IPS-NIHi7 (cell line): ENCODE results near the gene SRMS.

ENCODE experiments used
- DNase-seq: peaks from one replicate; pipeline ENCODE4 v3.0.0; 2012; ENCODE audit warnings: mixed read lengths; ENCODE audit errors: extremely low spot score

Gene SRMS

DNA sequence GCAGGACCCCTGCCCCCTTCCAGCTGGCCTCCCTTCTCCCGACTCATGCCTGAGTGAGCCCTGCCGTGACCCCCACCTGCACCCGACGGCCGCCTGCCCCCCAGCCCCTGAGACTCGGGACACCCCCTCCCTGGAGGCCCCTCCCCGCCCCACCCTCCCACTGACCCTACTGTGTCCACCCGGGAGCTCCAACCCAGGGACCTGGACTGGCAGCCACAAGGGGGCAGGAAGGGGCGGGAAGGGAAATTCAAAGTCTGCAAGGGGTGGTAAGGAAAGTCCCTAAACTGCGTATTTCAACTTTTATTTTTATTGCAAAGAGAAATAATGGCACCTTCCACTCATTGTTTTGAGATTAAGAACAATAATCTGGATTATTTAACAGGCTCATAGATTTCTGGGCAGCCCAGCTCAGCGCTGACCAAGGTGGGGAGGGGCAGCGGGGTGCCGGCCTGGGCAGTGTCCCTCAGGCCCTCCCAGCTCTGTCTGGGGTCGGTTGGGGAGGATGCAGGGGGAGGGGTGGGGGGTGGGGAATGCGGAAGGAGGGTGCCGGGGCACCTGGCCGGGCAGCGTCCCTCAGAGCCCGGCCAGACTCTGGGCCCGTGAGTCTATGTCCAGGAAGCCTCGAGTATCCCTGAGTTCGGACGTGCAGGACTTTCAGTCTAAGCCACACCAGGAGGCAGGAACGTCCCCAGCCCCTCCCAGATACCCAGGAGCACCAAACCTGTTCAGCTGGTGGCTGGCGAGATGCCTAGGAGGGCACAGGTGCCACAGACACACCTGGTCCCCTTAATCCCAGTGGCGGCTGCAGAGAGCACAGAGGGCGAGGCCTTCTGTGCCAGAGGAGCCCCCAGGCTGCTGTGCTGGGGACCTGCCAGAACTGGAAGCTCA lies 9.1 kb downstream of the SRMS start:
- no peak for DNase-seq

DNA sequence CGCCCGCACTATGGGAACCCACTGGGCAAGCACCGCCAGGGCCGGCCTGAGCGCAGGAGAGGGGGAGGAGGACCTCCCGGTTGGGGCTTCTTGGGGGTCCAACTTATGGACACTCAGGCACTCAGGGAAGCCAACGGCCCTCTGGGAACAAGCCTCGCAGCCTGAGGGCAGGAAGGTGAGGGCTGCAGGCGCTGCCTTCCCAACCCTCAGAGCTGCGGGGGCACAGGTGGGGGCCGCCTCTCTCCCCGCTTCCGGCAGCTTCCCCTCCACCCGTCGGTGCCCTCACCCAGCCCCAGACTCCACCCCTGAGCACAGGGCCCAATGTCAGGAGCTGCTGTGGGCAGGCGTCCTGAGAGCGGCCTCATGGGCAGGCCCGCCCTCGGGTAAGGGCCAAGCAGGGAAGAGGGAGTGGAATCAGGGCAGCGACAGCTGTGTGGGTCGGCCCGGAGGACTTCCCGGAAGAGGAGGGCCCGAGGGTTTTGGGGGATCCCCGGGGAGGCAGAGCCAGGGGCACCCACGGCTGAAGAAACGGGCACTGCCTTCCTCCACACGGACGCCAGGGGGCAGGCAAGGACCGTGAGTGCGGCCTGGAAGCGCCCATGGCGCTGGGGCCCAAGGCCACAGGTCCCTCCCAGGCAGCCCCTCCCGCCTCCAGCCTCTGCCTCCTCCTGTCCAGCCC lies 9.9 kb downstream of the SRMS start:
- peak; percentile 97 for DNase-seq

DNA sequence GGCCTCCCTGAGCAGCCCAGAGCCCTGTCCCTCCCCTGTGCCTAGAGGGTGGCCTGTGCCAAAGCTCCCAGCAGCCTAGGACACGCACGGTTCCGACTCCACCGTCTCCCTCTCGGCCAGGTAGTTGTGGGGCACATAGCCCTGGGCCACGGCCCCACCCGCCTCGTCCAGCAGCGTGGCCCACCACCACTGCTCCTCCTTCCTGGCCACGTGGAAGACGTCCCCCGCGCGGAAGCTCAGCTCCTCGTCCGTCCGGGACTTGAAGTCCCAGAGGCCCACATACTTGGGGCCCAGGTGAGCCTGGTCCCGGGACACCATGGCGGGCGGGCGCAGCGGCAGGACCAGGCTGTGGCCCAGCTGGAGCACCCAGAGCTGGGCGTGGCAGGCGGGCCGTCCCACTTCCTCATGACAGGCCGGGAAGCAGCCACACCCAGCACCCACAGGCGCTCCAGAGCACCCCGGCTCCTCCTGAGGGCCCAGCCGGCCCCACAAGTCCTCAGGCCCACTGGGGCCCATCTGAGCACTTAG lies 10.5 kb downstream of the SRMS start, which contains the start of gene PTK6:
Gene PTK6 (minus strand): TSS at position 380 of the 528 bp plus-strand sequence. CDS start 62 bp downstream, at position 318.
- no peak for DNase-seq

DNA sequence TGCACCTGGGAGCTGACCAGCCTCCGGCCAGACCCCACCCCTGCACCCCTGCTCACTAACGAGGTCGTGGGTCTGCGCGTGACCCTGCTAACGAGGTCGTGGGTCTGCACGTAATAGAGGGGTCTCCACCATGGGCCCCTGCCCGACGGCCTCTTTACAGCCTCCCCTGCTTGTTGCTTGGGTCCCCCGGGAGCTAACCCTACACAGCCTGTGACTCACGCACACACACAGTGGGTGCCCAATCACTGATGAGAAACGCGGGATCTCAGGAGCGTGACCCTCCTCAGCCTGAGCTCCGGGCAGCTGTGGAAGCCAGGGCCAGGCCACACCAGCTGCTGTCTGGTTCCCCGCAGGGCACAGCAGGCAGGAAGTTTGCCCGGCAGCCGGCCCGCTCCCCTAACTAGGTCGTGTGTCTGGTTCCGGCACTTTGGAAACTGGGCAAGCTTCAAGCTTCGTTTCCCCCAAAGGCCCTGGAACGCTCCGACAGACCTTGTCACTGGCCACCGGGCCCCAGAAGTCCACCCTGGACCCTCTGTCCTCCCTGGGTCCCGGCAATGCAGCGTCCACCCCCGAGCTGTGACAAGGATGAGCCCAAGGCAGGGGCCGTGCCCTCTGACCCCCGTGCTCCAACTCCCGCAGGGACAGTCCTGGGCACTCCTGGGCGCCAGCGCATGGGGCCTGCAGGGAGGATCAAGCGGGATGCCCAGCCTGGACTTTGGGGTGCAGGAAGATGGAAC lies 11.1 kb downstream of the SRMS start:
- DNase-seq = no peak

DNA sequence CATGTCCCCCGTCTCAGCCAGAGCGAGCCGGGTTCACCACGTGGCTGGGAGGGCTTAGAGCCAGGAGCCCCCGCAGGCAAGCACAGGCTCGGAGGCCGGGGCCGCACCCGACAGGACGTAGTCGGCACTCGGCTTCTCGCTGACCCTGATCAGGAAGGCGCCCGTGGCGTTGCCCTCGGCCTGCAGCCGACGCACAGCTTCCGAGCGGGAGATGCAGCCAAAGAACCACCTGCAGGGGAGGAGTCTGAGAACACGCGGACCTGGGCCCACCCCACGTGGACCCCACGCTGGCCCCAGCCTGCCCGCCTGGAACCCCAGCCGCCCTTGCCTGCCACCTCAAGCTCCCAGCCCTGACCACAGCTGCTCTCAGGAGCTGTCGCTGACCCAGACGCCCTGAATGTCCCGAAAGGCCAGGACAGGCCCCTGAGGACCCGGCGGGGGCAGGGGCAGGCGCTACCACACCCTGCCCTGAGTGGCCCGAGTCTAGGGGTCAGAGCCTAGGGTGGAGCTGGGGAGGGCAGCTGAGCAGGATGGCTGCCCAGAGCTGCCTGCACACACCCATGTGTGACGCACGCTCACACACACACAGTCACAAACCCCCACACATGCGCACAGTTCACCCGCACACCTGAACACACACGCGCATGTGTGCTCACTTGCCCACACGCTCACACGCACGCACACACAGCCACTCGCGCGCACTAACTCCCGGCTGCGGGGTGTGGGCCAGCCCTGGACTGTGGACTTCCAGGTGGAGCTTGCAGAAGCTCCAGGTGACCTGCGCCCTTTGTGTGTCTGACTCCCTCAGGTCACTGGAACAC lies 12.5 kb downstream of the SRMS start:
- no peak for DNase-seq

DNA sequence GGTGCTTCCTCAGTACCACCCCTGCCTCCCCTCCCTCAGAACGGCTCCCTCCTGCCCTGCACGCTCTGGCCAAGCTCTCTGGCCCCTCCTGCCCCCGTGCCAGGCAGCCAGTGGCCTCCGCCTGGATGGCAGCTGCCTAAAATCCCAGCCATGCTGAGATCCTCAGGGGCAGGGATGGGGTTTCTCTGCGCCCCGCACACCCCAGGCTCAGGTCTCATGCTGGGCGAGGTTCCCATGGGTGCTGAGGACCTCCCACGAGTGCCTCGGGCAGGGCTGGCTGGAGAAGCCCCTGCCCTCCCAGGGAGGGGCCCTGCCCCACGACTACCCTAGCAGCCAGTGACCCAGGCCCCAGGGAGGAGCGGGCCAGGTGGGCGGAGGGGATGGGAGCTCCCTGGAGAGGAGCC lies 13.1 kb downstream of the SRMS start:
- no peak for DNase-seq

DNA sequence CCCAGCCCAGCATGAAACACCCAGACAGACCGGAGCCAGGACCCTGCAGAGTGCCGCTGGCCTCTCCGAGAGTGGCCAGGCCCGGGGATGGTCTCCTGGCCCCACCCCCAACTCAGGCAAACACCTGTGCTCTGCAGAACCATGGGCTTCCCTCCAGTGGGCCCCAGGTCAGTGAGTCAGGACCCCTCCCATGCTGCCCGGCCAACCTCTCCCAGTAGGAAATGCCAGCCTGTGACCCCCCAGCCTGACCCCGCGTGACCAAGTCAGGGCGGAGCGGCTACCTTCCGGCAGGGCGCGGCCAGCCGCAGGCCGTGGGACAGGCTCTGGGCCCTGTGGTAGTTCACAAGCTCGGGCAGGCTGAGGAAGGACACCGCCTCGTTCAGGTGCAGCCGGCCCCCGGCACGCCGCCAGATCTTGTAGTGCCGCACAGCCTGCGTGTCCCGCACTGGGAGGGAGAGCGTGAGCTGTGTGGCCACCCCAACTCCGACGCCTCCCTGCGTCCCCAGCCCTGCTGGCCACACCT lies 13.6 kb downstream of the SRMS start:
- no peak for DNase-seq

DNA sequence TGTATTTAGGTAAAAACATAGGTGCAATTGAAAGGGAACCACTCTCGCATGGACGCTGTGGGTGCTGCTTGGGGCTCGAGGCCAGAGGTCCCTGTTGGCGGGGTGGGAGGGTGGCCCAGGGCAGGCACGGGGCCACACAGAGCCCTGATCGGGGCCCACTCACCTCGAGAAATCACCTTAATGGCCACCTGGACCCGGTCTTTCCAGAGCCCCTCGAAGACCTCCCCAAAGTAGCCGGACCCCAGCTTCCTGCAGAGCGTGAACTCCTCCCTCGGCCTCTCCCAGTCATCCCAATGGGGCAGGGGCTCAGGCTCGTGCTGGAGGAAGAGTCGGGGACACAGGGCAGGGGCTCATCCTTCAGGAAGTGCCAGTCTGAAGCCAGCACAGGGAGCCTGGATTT lies 14.2 kb downstream of the SRMS start:
- DNase-seq = no peak

DNA sequence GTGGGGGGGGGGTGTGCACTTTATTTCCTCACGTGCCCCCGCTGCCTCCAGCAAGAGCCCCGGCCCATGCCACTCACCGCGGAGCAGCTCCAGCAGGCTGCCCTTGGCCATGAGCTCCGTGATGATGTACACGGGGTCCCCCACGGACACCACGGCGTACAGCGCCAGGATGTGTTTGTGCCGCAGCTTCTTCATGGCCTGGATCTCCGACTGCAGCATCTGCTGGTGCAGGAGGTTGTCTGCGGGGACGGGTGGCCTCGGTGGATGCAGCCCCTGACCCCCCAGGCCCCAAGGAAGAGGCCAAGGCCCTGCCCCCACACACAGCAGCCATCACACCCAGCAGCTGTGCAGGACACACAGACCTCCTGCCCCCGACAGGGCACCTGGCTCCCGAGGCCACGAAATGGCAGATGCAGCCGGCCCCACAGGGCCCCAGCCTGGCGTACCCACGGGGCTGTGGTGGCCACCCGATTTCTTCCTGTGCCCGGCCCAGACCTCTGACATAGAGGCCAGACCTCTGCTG lies 15.0 kb downstream of the SRMS start:
- no peak for DNase-seq

DNA sequence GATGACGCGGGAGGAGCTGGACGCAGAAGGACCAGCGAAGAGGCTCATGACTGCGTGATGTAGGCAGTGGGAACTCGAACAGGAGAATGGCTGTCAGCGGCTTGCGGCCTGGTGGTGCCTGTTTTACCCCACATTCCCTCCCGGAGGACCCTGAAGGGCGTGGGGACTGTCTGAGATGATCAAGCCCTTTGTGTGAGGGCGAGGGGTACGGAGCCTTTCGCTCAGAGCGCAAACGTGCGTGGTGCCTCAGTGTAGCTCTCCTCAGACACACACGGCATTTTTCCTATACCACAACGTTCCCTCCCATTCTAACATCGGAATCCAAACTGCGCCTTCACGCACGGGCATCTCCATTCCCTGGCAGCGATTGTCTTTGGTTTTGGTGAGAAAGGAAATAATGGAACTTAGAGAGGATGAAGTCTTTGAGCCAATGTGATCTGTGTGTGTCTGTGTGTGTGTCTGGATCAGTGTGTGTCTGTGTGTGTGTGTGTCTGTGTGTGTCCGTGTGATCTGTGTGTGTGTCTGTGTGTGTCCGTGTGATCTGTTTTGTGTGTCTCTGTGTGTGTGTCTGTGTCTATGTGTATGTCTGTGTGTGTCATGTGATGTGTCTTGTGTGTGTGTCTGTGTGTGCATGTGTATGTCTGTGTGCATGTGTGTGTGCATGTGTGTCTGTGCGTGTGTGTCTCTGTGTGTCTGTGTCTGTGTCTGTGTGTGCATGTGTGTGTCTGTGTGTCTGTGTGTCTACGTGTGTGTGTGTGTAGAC lies 15.7 kb downstream of the SRMS start:
- no peak for DNase-seq

DNA sequence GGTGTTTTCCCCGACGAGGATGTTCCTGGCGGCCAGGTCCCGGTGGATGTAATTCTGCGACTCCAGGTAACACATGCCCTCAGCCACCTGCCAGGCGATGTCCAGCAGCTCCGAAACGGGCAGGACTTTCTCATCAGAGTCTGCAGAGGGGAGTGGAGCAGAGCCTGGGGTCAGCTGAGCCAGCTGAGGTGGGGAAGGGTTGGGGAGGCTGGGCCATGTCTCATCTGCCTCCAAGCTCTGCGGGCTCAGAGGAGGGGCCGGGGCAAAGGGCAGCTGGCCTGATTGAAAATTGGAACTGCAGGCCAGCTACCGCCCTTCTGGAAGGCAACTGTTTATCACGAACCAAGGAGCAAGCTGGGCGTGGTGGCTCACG lies 16.8 kb downstream of the SRMS start:
- DNase-seq = no peak

DNA sequence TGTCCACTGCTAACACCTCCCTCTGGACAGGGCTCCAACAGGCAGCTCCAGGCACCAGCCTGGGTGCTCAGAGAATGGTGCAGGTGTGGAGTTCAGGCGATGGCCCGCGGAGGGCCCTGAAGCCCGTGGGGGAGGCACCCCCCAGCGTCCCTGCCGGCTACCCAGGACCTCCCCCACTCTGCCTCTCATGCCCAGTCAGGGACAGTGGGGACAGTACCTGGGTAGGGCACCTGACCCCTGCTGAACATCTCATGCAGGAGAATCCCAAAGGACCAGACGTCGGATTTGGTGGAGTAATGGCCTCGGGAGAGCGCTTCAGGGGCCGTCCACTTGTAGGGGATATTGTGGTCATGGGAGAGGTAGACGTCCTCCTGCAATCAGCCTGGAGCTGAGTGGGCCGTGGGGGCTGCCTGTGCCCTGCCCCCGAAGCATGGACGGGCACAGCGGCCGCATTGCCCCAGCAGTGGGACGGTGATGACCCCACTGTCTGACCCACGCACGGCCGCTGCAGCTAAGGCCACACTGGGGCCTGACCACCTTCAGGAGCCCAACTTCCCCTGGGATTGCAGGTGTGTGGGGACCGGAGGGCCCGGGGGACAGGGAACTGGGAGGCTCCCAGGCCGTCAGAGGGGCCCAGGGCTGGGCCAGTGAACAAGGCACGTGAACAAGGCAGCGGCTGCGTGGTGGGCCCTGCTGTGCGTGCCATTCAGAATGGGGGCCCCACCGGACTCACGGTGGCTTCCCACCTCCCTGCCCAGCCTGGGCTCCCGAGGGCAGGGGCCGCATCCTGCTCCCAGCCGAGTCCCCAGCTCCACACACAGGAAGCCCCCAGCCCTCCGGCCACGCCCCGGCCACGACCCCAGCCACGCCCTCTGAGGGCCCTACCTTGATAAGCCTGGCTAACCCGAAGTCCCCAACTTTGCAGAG lies 17.4 kb downstream of the SRMS start:
- DNase-seq = no peak

DNA sequence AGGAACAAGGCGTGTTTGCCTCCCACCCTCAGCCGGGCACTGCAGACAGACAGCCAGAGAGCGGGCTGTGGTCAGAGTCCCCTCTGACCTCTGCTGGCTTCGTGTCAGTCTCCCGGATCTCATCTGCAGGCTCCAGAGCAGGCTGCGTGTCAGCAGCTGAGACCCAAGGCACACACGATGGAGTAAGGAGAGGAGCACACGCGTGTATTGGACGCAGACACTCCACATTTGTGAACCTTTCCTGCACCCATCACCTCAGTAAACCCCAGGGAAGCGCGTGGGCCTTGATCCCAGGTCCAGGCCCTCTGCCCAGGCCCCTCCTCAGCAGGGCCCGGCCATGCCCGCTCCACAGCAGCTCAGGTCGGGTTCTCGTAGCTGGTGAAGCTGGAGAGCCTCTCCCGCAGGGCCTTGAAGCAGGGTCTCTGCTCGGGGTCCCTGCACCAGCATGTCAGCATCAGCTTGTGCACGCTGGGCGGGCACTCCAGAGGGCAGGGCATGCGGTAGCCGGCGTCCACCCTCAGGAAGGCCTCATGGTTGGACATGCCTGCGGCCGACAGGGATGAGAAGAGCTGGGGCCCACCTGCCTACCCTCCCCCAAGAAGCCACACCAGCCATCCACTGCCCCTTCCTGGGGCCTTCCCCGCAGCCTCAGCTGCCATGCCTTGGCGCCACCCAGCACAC lies 18.2 kb downstream of the SRMS start:
- no peak for DNase-seq

DNA sequence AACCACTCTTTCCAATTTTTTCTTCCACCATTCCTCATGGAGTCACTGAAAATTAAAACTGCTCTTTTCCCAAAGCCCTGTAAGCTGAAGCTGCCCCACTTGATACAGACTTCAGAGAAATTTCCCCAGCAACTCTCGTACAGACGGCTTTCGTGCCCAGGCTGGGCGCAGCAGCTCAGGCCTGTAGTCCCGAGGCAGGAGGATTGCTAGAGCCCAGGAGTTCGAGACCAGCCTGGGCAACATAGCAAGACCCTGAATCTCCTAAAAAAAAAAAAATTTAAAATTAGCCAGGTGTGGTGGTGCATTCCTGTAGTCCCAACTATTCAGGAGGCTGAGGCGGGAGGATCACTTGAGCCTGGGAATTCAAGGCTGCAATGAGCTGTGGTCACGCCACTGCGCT lies 20.4 kb downstream of the SRMS start:
- DNase-seq = no peak

DNA sequence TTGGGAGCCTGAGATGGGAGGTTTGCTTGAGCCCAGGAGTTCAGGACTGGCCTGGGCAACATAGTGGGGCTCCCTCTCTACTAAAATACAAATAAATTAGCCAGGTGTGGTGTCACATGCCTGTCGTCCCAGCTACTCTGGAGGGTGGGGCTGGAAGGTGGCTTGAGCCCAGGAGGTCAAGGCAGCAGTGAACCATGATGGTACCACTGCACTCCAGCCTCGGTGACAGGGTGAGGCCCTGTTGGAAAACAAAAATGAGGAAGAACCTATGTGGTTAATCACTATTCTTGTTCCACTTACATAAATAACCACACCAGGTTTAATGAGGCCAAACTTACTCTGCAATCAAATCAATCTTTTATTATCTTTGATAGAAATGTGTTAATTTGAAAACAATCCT lies 21.6 kb downstream of the SRMS start:
- no peak for DNase-seq

DNA sequence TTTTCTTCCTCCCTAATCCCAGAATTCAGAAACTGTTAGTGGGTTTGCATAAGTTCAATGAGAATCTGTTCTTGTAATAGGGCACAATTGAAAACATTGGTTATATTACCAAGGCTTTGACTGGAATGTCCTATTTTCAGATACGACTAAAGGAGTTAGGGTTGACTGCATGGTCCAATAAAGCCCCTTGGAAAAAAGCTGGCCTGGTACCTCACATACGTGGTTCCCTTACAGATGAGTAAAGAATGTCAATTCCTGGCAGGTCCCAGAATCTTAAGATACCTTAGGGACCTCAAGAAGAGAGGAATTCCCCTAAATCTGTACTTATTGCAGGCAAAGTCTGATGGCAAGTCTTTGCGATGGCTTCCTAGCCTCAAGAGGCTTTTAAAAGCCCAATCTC lies 22.4 kb downstream of the SRMS start:
- no peak for DNase-seq

DNA sequence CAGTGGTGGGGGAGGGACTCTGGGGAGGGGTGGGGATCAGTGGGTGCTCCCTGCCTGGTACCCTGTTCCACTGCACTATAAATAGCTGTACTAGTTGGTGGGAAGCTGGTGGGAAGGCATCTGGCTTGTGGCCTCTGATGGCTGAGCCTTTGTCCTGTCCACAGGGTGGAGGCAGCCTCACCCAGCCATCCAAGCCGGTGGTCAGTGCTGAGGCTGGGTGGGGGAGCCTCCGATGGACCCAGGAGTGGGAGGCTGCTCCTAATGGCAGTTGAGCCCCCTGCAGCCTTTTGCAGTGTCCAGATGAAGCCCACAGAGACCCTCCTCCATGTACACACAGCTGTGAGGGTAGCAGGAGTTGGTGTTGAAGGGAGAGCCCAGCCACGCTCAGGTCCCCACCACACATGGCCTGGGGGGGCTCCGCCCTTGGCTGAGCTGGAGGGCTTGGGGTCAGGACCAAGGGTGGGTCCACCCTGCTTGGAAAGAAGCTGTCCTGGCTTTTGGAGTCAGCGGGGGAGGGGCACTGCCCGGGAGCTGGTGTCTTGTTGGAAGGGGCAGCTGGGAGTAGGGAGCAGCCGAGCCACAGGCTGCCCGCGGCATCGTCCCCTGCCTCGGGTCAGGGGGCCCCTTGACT lies 24.5 kb downstream of the SRMS start:
- DNase-seq = no peak
